ENCODE measurements around the gene PDZD8. TPM values are rescaled to one million over a fixed set of nuclear protein-coding genes. Genes with fewer than 3 reads are reported as not detected.

Gene PDZD8
- total RNA-seq, 1 donor from 2014 or later = 31.3 TPM

DNA sequence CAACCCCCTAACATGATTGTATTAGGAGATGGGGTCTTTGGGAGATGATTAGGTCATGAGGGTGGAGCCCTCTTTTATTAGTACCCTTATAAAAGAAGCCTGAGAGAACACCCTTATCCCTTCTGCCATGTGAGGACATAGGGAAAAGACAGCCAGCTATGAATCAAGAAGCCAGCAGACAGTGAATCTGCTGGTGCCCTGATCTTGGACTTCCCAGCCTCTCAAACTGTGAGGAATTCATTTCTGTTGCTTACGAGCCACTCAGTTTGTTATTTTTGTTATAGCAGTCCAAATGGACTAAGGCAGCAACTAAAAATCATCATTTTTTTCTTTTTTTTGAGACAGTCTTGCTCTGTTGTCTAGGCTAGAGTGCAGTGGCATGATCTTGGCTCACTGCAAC, 74.6 kb downstream of the PDZD8 start:
- H3K4me1 ChIP-seq (ENCODE audit: insufficient read depth, low read length) = no peaks in the 10 kb centered on the region
- no peak overlapping the region for H3K4me2 ChIP-seq (ENCODE audit: low read length)
- Mint-ChIP-seq H3K4me1 (ENCODE audit: low read depth, unreplicated experiment) (no peaks in the 10 kb centered on the region), H3K36me3 (ENCODE audit: low read depth, unreplicated experiment) (peaks cover 19% of the 10 kb centered on the region), H3K9me3 (ENCODE audit: unreplicated experiment) (peaks cover 7% of the 10 kb centered on the region), H3K27me3 (ENCODE audit: low read depth, unreplicated experiment) (no peaks in the 10 kb centered on the region), H3K27ac (ENCODE audit: unreplicated experiment) (no peak overlapping the region), H3K4me3 (ENCODE audit: unreplicated experiment) (no peak overlapping the region)
- DNase-seq (ENCODE audit: low read depth) = no peak
- H3K27ac ChIP-seq (ENCODE audit: low read depth, low read length) = no peak overlapping the region
- no peak overlapping the region for H3K9ac ChIP-seq (ENCODE audit: low read length)
- no peak overlapping the region for H2AFZ ChIP-seq (ENCODE audit: low read depth, low read length)
- no peaks in the 10 kb centered on the region for H3K27me3 ChIP-seq (ENCODE audit: insufficient read depth, low read length)
- H3K4me3 ChIP-seq (ENCODE audit: insufficient read depth, low read depth, low read length) = no peak overlapping the region
- peaks cover 13% of the 10 kb centered on the region for H4K20me1 ChIP-seq (ENCODE audit: insufficient read depth, low read length)
- TF ChIP-seq, protein P1, sequence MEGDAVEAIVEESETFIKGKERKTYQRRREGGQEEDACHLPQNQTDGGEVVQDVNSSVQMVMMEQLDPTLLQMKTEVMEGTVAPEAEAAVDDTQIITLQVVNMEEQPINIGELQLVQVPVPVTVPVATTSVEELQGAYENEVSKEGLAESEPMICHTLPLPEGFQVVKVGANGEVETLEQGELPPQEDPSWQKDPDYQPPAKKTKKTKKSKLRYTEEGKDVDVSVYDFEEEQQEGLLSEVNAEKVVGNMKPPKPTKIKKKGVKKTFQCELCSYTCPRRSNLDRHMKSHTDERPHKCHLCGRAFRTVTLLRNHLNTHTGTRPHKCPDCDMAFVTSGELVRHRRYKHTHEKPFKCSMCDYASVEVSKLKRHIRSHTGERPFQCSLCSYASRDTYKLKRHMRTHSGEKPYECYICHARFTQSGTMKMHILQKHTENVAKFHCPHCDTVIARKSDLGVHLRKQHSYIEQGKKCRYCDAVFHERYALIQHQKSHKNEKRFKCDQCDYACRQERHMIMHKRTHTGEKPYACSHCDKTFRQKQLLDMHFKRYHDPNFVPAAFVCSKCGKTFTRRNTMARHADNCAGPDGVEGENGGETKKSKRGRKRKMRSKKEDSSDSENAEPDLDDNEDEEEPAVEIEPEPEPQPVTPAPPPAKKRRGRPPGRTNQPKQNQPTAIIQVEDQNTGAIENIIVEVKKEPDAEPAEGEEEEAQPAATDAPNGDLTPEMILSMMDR (IDR thresholded peaks at IDR 0.05; ENCODE audit: insufficient read depth, low read depth, low read length) = no peak
- no peak for TF ChIP-seq EZH2 (IDR thresholded peaks at IDR 0.05; ENCODE audit: insufficient read depth, low read length)
- no peak for FAIRE-seq
- H3K36me3 ChIP-seq (ENCODE audit: insufficient read depth, low read length) = no peaks in the 10 kb centered on the region
- peaks cover 24% of the 10 kb centered on the region for H3K79me2 ChIP-seq (ENCODE audit: insufficient read depth, low read length)
- H3K9me3 ChIP-seq (ENCODE audit: insufficient read depth, low read depth, low read length) = peaks cover 3% of the 10 kb centered on the region

DNA sequence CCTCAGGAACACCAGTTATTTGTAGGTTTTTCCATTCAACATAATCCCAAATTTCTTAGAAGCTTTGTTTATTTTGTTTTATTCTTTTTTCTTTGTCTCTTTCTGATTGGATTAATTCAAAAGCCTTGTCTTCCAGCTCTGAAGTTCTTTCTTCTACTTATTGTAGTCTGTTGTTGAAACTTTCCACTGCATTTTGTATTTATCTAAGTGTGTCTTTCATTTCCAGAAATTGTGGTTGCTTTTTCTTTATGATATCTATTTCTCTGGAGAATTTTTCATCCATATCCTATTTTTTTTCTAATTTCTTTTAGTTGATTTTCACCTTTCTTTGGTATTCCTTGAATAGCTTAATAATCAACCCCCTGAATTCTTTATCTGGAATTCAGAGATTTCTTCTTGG, 75.8 kb downstream of the PDZD8 start:
- TF ChIP-seq EZH2 (IDR thresholded peaks at IDR 0.05; ENCODE audit: insufficient read depth, low read length) = no peak
- TF ChIP-seq, protein P1 (IDR thresholded peaks at IDR 0.05; ENCODE audit: insufficient read depth, low read depth, low read length) = no peak
- peaks cover 28% of the 10 kb centered on the region for H3K79me2 ChIP-seq (ENCODE audit: insufficient read depth, low read length)

DNA sequence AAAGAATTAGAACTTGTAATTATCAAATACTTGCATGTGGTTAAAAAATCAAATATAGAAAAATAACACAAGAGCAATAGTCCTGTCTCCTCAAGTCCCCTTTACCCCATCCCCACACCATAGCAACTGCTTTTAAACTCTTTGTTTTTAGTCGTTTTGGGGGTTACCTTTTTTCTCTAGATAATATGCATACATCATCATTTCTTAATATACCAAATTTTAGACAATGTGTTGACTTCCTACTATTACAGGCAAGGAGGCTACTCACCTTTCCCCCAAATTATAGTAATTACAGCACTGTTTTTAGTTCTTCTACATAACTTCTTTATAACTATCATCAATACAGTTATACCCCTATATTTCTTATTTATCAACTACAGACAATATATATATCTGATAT, 77.0 kb downstream of the PDZD8 start:
- Histone ChIP-seq H3K9me3 (ENCODE audit: insufficient read depth, low read depth, low read length) (no peaks in the 10 kb centered on the region), H3K4me1 (ENCODE audit: insufficient read depth, low read length) (no peaks in the 10 kb centered on the region), H3K4me2 (ENCODE audit: low read length) (no peak overlapping the region), H3K27me3 (ENCODE audit: insufficient read depth, low read length) (no peaks in the 10 kb centered on the region), H3K36me3 (ENCODE audit: insufficient read depth, low read length) (no peaks in the 10 kb centered on the region), H3K27ac (ENCODE audit: low read depth, low read length) (no peak overlapping the region), H3K9ac (ENCODE audit: low read length) (no peak overlapping the region), H3K4me3 (ENCODE audit: insufficient read depth, low read depth, low read length) (no peak overlapping the region), H3K79me2 (ENCODE audit: insufficient read depth, low read length) (peaks cover 38% of the 10 kb centered on the region), H2AFZ (ENCODE audit: low read depth, low read length) (no peak overlapping the region), H4K20me1 (ENCODE audit: insufficient read depth, low read length) (peaks cover 21% of the 10 kb centered on the region)
- Mint-ChIP-seq H3K4me1 (ENCODE audit: low read depth, unreplicated experiment) (no peaks in the 10 kb centered on the region), H3K27ac (ENCODE audit: unreplicated experiment) (no peak overlapping the region), H3K36me3 (ENCODE audit: low read depth, unreplicated experiment) (peaks cover 7% of the 10 kb centered on the region), H3K4me3 (ENCODE audit: unreplicated experiment) (no peak overlapping the region), H3K27me3 (ENCODE audit: low read depth, unreplicated experiment) (no peaks in the 10 kb centered on the region), H3K9me3 (ENCODE audit: unreplicated experiment) (no peaks in the 10 kb centered on the region)
- FAIRE-seq (no peak), DNase-seq (ENCODE audit: low read depth) (no peak)
- TF ChIP-seq, protein P1 (IDR thresholded peaks at IDR 0.05; ENCODE audit: insufficient read depth, low read depth, low read length) = no peak
- TF ChIP-seq EZH2 (IDR thresholded peaks at IDR 0.05; ENCODE audit: insufficient read depth, low read length) = no peak

More for the DNA sequence above, 75.8 kb downstream of the PDZD8 start:
- FAIRE-seq (no peak), DNase-seq (ENCODE audit: low read depth) (no peak)
- no peaks in the 10 kb centered on the region for H3K36me3 ChIP-seq (ENCODE audit: insufficient read depth, low read length)
- H3K27ac ChIP-seq (ENCODE audit: low read depth, low read length) = no peak overlapping the region
- H3K27me3 ChIP-seq (ENCODE audit: insufficient read depth, low read length) = no peaks in the 10 kb centered on the region
- Mint-ChIP-seq H3K9me3 (ENCODE audit: unreplicated experiment) (peaks cover 7% of the 10 kb centered on the region), H3K27ac (ENCODE audit: unreplicated experiment) (no peak overlapping the region), H3K4me1 (ENCODE audit: low read depth, unreplicated experiment) (no peaks in the 10 kb centered on the region), H3K4me3 (ENCODE audit: unreplicated experiment) (no peak overlapping the region), H3K36me3 (ENCODE audit: low read depth, unreplicated experiment) (peaks cover 15% of the 10 kb centered on the region), H3K27me3 (ENCODE audit: low read depth, unreplicated experiment) (no peaks in the 10 kb centered on the region)
- H3K4me2 ChIP-seq (ENCODE audit: low read length) = no peak overlapping the region
- no peak overlapping the region for H2AFZ ChIP-seq (ENCODE audit: low read depth, low read length)
- H3K9ac ChIP-seq (ENCODE audit: low read length) = no peak overlapping the region
- H3K9me3 ChIP-seq (ENCODE audit: insufficient read depth, low read depth, low read length) = peaks cover 3% of the 10 kb centered on the region
- H3K4me3 ChIP-seq (ENCODE audit: insufficient read depth, low read depth, low read length) = no peak overlapping the region
- no peaks in the 10 kb centered on the region for H3K4me1 ChIP-seq (ENCODE audit: insufficient read depth, low read length)
- peaks cover 16% of the 10 kb centered on the region for H4K20me1 ChIP-seq (ENCODE audit: insufficient read depth, low read length)
